Measurements from ENCODE around the gene RGS7.

RGS7 gene

GRCh38 chr1:240968864-240969263 is 388.1 kb downstream of the RGS7 start:
- Histone ChIP-seq H3K27me3 (ENCODE audit: insufficient read depth, low read depth, severe bottlenecking) (no peaks in the 10 kb centered on the region), H3K4me3 (ENCODE audit: low read depth, low read length) (no peak overlapping the region), H3K9me3 (ENCODE audit: severe bottlenecking) (no peaks in the 10 kb centered on the region), H3K36me3 (no peaks in the 10 kb centered on the region), H3K27ac (no peak overlapping the region)
- DNase-seq = no peak
- no peak for TF ChIP-seq CTCF (IDR thresholded peaks at IDR 0.05; ENCODE audit: low read depth, low read length)

GRCh38 chr1:240967070-240967724 is 389.8 kb downstream of the RGS7 start:
- Histone ChIP-seq H3K9me3 (ENCODE audit: severe bottlenecking) (no peaks in the 10 kb centered on the region), H3K27me3 (ENCODE audit: insufficient read depth, low read depth, severe bottlenecking) (no peaks in the 10 kb centered on the region), H3K4me3 (ENCODE audit: low read depth, low read length) (no peak overlapping the region), H3K36me3 (no peaks in the 10 kb centered on the region), H3K27ac (no peak overlapping the region)
- DNase-seq = no peak
- peak; percentile 44 for TF ChIP-seq CTCF (IDR thresholded peaks at IDR 0.05; ENCODE audit: low read depth, low read length)

- DNase-seq = no peak
- H3K36me3 ChIP-seq = no peaks in the 10 kb centered on the region
- no peaks in the 10 kb centered on the region for H3K27me3 ChIP-seq (ENCODE audit: insufficient read depth, low read depth, severe bottlenecking)
- H3K9me3 ChIP-seq (ENCODE audit: severe bottlenecking) = no peaks in the 10 kb centered on the region
- H3K4me3 ChIP-seq (ENCODE audit: low read depth, low read length) = no peak overlapping the region
- H3K27ac ChIP-seq = no peak overlapping the region
- TF ChIP-seq CTCF (IDR thresholded peaks at IDR 0.05; ENCODE audit: low read depth, low read length) = no peak
These were observed 391.4 kb downstream of the RGS7 start for GRCh38 chr1:240965581-240966091.

GRCh38 chr1:240962086-240962485 is 394.9 kb downstream of the RGS7 start:
- no peak for TF ChIP-seq CTCF (IDR thresholded peaks at IDR 0.05; ENCODE audit: low read depth, low read length)
- no peaks in the 10 kb centered on the region for H3K9me3 ChIP-seq (ENCODE audit: severe bottlenecking)
- no peak overlapping the region for H3K27ac ChIP-seq
- no peaks in the 10 kb centered on the region for H3K36me3 ChIP-seq
- no peaks in the 10 kb centered on the region for H3K27me3 ChIP-seq (ENCODE audit: insufficient read depth, low read depth, severe bottlenecking)
- no peak overlapping the region for H3K4me3 ChIP-seq (ENCODE audit: low read depth, low read length)
- no peak for DNase-seq

GRCh38 chr1:240956424-240956823 is 400.6 kb downstream of the RGS7 start:
- no peaks in the 10 kb centered on the region for H3K27me3 ChIP-seq (ENCODE audit: insufficient read depth, low read depth, severe bottlenecking)
- no peak for TF ChIP-seq CTCF (IDR thresholded peaks at IDR 0.05; ENCODE audit: low read depth, low read length)
- DNase-seq = no peak
- no peak overlapping the region for H3K4me3 ChIP-seq (ENCODE audit: low read depth, low read length)
- H3K36me3 ChIP-seq = no peaks in the 10 kb centered on the region
- no peak overlapping the region for H3K27ac ChIP-seq
- no peaks in the 10 kb centered on the region for H3K9me3 ChIP-seq (ENCODE audit: severe bottlenecking)

GRCh38 chr1:240956020-240956419 is 401.0 kb downstream of the RGS7 start:
- H3K9me3 ChIP-seq (ENCODE audit: severe bottlenecking) = no peaks in the 10 kb centered on the region
- DNase-seq = no peak
- H3K36me3 ChIP-seq = no peaks in the 10 kb centered on the region
- no peak overlapping the region for H3K4me3 ChIP-seq (ENCODE audit: low read depth, low read length)
- H3K27me3 ChIP-seq (ENCODE audit: insufficient read depth, low read depth, severe bottlenecking) = no peaks in the 10 kb centered on the region
- no peak for TF ChIP-seq CTCF (IDR thresholded peaks at IDR 0.05; ENCODE audit: low read depth, low read length)
- no peak overlapping the region for H3K27ac ChIP-seq

All from WERI-Rb-1 (cell line).